HCT116 (cell line): ENCODE data around the gene SYNGR3. TPM values are rescaled to one million over a fixed set of nuclear protein-coding genes. Genes with fewer than 3 reads are reported as not detected.

Experiments used
- ATAC-seq: fragments of 200-7000 bp; cut with Tn5 transposase; 2 replicates; pipeline ENCODE4 v1.9.1; 2020; ENCODE audit warnings: mild to moderate bottlenecking, moderate library complexity
- BruUV-seq: library from RNA; stranded (reverse); fragments of 400-500 nt; replicated peaks from 2 replicates; lab custom pipeline; 2021; lab: Mats Ljungman, UMichigan
- CTCF ChIA-PET: fragments of 300-600 bp; sonication (Branson Sonifier 250); formaldehyde crosslinking; loops from one replicate; lab custom pipeline; 2021; ENCODE audit warnings: antibody characterized with exemption; lab: Charles Lee
- POLR2A ChIA-PET: fragments of 300-600, 350-600 bp; sonication (Branson Sonifier 250); formaldehyde crosslinking; loops from one replicate; lab custom pipeline; 2021; ENCODE audit warnings: antibody characterized with exemption; lab: Charles Lee
- RAD21 ChIA-PET, 2 experiments: fragments of 300-600 bp; sonication (Branson Sonifier 250); formaldehyde crosslinking; loops; one replicate each; lab custom pipeline; 2023; ENCODE audit warnings: low total read pairs in 2 of 2; ENCODE audit not compliant: uncharacterized antibody in 2 of 2, unreplicated experiment in 2 of 2, low non-redundant PET in 1 of 2; lab: Charles Lee
- DNase-seq: peaks from one replicate; pipeline ENCODE4 v3.0.0-alpha.2; 2010; ENCODE audit warnings: low read depth, low spot score
- H2AFZ ChIP-seq: fragments of 200-600 bp; shearing (Covaris generic), sonication (generic); 2 replicates; pipeline ENCODE4 v1.6.1; 2017; ENCODE audit warnings: low read depth, mixed run types, mixed read lengths, antibody characterized with exemption, low read length; ENCODE audit not compliant: poor library complexity, severe bottlenecking
- H3K27ac ChIP-seq: 2 replicates; pipeline ENCODE4 v1.5.1; 2012; ENCODE audit warnings: low read depth, low read length
- H3K27me3 ChIP-seq: fragments of 200-600 bp; sonication (generic); 2 replicates; pipeline ENCODE4 v1.6.1; 2016; ENCODE audit warnings: mixed run types, low read length, mixed read lengths; ENCODE audit not compliant: insufficient read depth
- H3K36me3 ChIP-seq, 2 experiments: fragments of 200-500 bp in 1 of 2; fragments of 200-600 bp in 1 of 2; sonication (Bioruptor generic) in 1 of 2; sonication (generic) in 1 of 2; 2 replicates each; pipeline versions ENCODE4 v1.5.1 to v1.6.1; 2014 to 2016; ENCODE audit warnings: low read length in 2 of 2, inconsistent platforms in 1 of 2, mixed read lengths in 1 of 2, mixed run types in 1 of 2; ENCODE audit not compliant: insufficient read depth in 2 of 2, control insufficient read depth in 1 of 2
- H3K4me1 ChIP-seq, 2 experiments: fragments of 200-600 bp in 1 of 2; sonication (generic) in 1 of 2; 2 replicates each; pipeline versions ENCODE4 v1.5.1 to v1.6.1; 2012 to 2017; ENCODE audit warnings: low read length in 2 of 2, inconsistent platforms in 1 of 2, mild to moderate bottlenecking in 1 of 2, mixed read lengths in 1 of 2, mixed run types in 1 of 2, moderate library complexity in 1 of 2; ENCODE audit not compliant: insufficient read depth in 2 of 2, control insufficient read depth in 1 of 2
- H3K4me2 ChIP-seq: fragments of 200-600 bp; sonication (generic); 2 replicates; pipeline ENCODE4 v1.6.1; 2017; ENCODE audit warnings: mixed run types, low read length, mixed read lengths
- H3K4me3 ChIP-seq, 2 experiments: fragments of 200-600 bp in 1 of 2; sonication (generic) in 1 of 2; replicated peaks in 1 of 2; 2 replicates each; pipeline ENCODE4 v1.5.1; 2011 to 2016; ENCODE audit warnings: low read length in 2 of 2, control low read depth in 1 of 2, low read depth in 1 of 2, mild to moderate bottlenecking in 1 of 2, mixed read lengths in 1 of 2, mixed run types in 1 of 2
- H3K79me2 ChIP-seq: fragments of 200-600 bp; sonication (generic); 2 replicates; pipeline ENCODE4 v1.6.1; 2017; ENCODE audit warnings: mild to moderate bottlenecking, mixed run types, low read length, moderate library complexity, mixed read lengths; ENCODE audit not compliant: insufficient read depth
- H3K9ac ChIP-seq: fragments of 200-600 bp; sonication (generic); 2 replicates; pipeline ENCODE4 v1.6.1; 2016; ENCODE audit warnings: low read length, mixed read lengths
- H3K9me2 ChIP-seq: fragments of 200-600 bp; sonication (generic), shearing (Covaris generic); 2 replicates; pipeline ENCODE4 v1.6.1; 2017; ENCODE audit warnings: mixed run types, mild to moderate bottlenecking, moderate library complexity; ENCODE audit not compliant: insufficient read depth
- H3K9me3 ChIP-seq, 2 experiments: fragments of 200-500 bp in 1 of 2; fragments of 200-600 bp in 1 of 2; sonication (Bioruptor generic) in 1 of 2; sonication (generic) in 1 of 2; 2 replicates each; pipeline ENCODE4 v1.6.1; 2014 to 2017; ENCODE audit warnings: low read length in 2 of 2, mixed read lengths in 2 of 2, inconsistent platforms in 1 of 2, low read depth in 1 of 2, mild to moderate bottlenecking in 1 of 2, mixed run types in 1 of 2, moderate library complexity in 1 of 2; ENCODE audit not compliant: control insufficient read depth in 1 of 2, insufficient read depth in 1 of 2
- H4K20me1 ChIP-seq: fragments of 200-600 bp; sonication (generic), shearing (Covaris generic); 2 replicates; pipeline ENCODE4 v1.6.1; 2017; ENCODE audit warnings: mixed run types, mild to moderate bottlenecking, moderate library complexity; ENCODE audit not compliant: insufficient read depth
- CEBPB ChIP-seq: IDR thresholded peaks from 2 replicates; pipeline ENCODE4 v1.6.1; 2012; ENCODE audit warnings: low read depth
- EGR1 ChIP-seq: IDR thresholded peaks from 2 replicates; pipeline ENCODE4 v1.6.1; 2012; ENCODE audit warnings: low read depth
- ELF1 ChIP-seq: IDR thresholded peaks from 2 replicates; pipeline ENCODE4 v1.6.1; 2012; ENCODE audit warnings: low read depth, borderline replicate concordance
- EZH2phosphoT487 ChIP-seq: fragments of 200-600 bp; IDR thresholded peaks from 2 replicates; pipeline ENCODE4 v1.6.1; 2018; ENCODE audit warnings: antibody characterized with exemption, borderline replicate concordance
- FOSL1 ChIP-seq: IDR thresholded peaks from 2 replicates; pipeline ENCODE4 v1.6.1; 2012; ENCODE audit warnings: low read depth
- JUND ChIP-seq: IDR thresholded peaks from 2 replicates; pipeline ENCODE4 v1.6.1; 2012
- POLR2A ChIP-seq: IDR thresholded peaks from 2 replicates; pipeline ENCODE4 v1.7.0; 2011; ENCODE audit warnings: borderline replicate concordance; ENCODE audit not compliant: insufficient read depth, insufficient read length; ENCODE audit errors: extremely low read depth
- POLR2AphosphoS5 ChIP-seq: IDR thresholded peaks from 2 replicates; pipeline ENCODE4 v1.6.1; 2011; ENCODE audit warnings: mild to moderate bottlenecking, low read depth, low read length, moderate library complexity
- SIN3A ChIP-seq: IDR thresholded peaks from 2 replicates; pipeline ENCODE4 v1.6.1; 2012; ENCODE audit warnings: low read depth
- SP1 ChIP-seq: IDR thresholded peaks from 2 replicates; pipeline ENCODE4 v1.6.1; 2012; ENCODE audit warnings: low read depth
- SRF ChIP-seq: IDR thresholded peaks from 2 replicates; pipeline ENCODE4 v1.6.1; 2012; ENCODE audit warnings: low read depth
- TCF7L2 ChIP-seq: IDR thresholded peaks from 2 replicates; pipeline ENCODE4 v1.7.0; 2011; ENCODE audit warnings: borderline replicate concordance, inconsistent platforms; ENCODE audit not compliant: insufficient read depth, insufficient read length; ENCODE audit errors: extremely low read depth
- ZFX ChIP-seq: fragments of 450-650 bp; IDR thresholded peaks from 2 replicates; pipeline ENCODE4 v1.6.1; 2017
- ZNF274 ChIP-seq: fragments of 200-500 bp; sonication (Bioruptor generic); IDR thresholded peaks from 2 replicates; pipeline ENCODE4 v1.6.1; 2014; ENCODE audit warnings: mild to moderate bottlenecking, low read depth, low read length, inconsistent platforms
- intact Hi-C: fragments of 100-400 bp; cut with micrococcal nuclease; formaldehyde crosslinking; loops from 2 replicates; pipeline ENCODE4 v1.10.0; 2022
- total RNA-seq: library from RNA; stranded (reverse); gene quantifications from one replicate; pipeline ENCODE4 v1.2.1, GENCODE V29; 2021; ENCODE audit not compliant: unreplicated experiment
- TF ChIP-seq, protein P1 (sequence below): IDR thresholded peaks from 2 replicates; pipeline ENCODE4 v1.6.1; 2012; ENCODE audit warnings: low read depth
- TF ChIP-seq, protein P2 (sequence below): IDR thresholded peaks from 2 replicates; pipeline ENCODE4 v1.6.1; 2012
- TF ChIP-seq, protein P3 (sequence below), 3 experiments: fragments of 200-600 bp in 1 of 3; sonication (generic) in 1 of 3; IDR thresholded peaks in 2 of 3; conservative IDR thresholded peaks in 1 of 3; 2 replicates each; pipeline ENCODE4 v1.5.1; 2012 to 2017; ENCODE audit warnings: low read depth in 2 of 3, low read length in 2 of 3, antibody characterized with exemption in 1 of 3, borderline replicate concordance in 1 of 3, control low read depth in 1 of 3, mild to moderate bottlenecking in 1 of 3, mixed read lengths in 1 of 3, mixed run types in 1 of 3, moderate library complexity in 1 of 3; ENCODE audit not compliant: insufficient read depth in 1 of 3
- TF ChIP-seq, protein P4 (sequence below): IDR thresholded peaks from 2 replicates; pipeline ENCODE4 v1.6.1; 2012

The SYNGR3 gene
- total RNA-seq, 1 experiment from 2014 or later: 11.5 TPM

DNA sequence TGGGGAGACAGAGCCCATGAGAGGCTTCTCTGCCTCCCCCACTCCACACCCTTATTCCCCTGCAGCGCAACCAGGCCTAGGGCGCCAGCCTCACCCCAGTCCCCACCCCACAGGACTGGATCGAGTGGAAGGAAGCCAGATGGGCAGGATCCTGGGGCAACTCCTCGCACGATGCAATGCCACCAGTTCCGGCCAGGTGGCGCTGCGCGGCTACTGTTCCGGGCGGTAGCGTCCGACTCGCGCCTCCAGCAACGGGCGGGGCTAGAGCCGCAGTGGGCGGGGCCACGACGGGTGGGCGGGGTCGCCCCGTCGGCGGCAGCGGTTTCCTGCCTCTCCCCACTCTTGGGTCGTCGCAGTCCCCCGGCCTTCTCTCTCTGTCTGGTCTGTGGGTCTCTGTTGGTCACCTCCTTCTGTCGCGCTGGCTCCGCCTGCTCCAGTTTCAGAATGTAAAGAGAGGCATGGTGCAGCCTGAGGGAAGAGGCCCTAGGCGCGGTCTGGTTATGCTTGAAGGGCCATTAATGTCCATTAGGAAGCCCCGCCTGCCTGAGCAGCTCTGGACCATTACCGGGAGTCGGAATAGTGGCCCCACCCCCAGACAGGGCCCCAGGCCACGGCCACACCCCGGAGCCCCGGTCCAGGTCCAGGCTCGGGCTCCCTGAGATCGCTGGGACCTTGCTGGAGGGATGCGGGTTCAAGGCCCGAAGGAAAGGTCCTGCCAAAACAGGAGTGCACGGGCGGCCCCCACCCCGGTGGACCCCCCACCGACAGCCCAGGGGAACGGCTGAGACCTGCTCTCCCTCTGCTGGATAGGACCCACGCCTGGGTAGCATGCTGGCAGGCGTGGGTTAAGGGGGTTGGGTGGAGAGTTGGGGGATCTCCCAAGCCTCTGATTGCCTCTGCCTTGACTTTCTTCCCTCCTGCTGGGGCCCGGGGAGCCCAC, 33.6 kb downstream of the SYNGR3 start:
- ChIA-PET CTCF (interaction anchor here (0.6 to 2.4 kb wide), 13 partner anchors 10 to 132 kb away, joined by 3 to 15 read pairs (median 5); partner anchors contain the start of genes NTHL1, RAB26, TRAF7 and TSC2), RAD21 (interaction anchor here (0.5 to 2.1 kb wide), 5 partner anchors 67 to 125 kb away, joined by 3 to 12 read pairs (median 5); partner anchors contain the start of gene PKD1 (in 1 of the 2))
- ATAC-seq: peak; percentile 64
- TF ChIP-seq JUND (no peak), SRF (no peak), FOSL1 (no peak), EGR1 (no peak), TCF7L2 (no peak), ZNF274 (no peak), SP1 (no peak), POLR2AphosphoS5 (peak; percentile 68), SIN3A (no peak), ELF1 (no peak), CEBPB (no peak), POLR2A (peak; percentile 35), EZH2phosphoT487 (no peak), ZFX (no peak)
- TF ChIP-seq, protein P1, sequence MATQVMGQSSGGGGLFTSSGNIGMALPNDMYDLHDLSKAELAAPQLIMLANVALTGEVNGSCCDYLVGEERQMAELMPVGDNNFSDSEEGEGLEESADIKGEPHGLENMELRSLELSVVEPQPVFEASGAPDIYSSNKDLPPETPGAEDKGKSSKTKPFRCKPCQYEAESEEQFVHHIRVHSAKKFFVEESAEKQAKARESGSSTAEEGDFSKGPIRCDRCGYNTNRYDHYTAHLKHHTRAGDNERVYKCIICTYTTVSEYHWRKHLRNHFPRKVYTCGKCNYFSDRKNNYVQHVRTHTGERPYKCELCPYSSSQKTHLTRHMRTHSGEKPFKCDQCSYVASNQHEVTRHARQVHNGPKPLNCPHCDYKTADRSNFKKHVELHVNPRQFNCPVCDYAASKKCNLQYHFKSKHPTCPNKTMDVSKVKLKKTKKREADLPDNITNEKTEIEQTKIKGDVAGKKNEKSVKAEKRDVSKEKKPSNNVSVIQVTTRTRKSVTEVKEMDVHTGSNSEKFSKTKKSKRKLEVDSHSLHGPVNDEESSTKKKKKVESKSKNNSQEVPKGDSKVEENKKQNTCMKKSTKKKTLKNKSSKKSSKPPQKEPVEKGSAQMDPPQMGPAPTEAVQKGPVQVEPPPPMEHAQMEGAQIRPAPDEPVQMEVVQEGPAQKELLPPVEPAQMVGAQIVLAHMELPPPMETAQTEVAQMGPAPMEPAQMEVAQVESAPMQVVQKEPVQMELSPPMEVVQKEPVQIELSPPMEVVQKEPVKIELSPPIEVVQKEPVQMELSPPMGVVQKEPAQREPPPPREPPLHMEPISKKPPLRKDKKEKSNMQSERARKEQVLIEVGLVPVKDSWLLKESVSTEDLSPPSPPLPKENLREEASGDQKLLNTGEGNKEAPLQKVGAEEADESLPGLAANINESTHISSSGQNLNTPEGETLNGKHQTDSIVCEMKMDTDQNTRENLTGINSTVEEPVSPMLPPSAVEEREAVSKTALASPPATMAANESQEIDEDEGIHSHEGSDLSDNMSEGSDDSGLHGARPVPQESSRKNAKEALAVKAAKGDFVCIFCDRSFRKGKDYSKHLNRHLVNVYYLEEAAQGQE: no peak
- TF ChIP-seq, protein P2, sequence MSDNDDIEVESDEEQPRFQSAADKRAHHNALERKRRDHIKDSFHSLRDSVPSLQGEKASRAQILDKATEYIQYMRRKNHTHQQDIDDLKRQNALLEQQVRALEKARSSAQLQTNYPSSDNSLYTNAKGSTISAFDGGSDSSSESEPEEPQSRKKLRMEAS: no peak
- TF ChIP-seq, protein P3, sequence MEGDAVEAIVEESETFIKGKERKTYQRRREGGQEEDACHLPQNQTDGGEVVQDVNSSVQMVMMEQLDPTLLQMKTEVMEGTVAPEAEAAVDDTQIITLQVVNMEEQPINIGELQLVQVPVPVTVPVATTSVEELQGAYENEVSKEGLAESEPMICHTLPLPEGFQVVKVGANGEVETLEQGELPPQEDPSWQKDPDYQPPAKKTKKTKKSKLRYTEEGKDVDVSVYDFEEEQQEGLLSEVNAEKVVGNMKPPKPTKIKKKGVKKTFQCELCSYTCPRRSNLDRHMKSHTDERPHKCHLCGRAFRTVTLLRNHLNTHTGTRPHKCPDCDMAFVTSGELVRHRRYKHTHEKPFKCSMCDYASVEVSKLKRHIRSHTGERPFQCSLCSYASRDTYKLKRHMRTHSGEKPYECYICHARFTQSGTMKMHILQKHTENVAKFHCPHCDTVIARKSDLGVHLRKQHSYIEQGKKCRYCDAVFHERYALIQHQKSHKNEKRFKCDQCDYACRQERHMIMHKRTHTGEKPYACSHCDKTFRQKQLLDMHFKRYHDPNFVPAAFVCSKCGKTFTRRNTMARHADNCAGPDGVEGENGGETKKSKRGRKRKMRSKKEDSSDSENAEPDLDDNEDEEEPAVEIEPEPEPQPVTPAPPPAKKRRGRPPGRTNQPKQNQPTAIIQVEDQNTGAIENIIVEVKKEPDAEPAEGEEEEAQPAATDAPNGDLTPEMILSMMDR (IDR thresholded peaks at IDR 0.05 in 2 of 3, conservative IDR thresholded peaks at IDR 0.05 in 1 of 3; ENCODE audit: borderline replicate concordance in 1 of 3, insufficient read depth in 1 of 3, low read depth in 2 of 3, low read length in 2 of 3): peak in 2 of 3 experiments; percentile 91 to 92; a peak in 4 of 6 replicates
- TF ChIP-seq, protein P4, sequence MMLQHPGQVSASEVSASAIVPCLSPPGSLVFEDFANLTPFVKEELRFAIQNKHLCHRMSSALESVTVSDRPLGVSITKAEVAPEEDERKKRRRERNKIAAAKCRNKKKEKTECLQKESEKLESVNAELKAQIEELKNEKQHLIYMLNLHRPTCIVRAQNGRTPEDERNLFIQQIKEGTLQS: no peak

More for the DNA sequence above, 33.6 kb downstream of the SYNGR3 start:
- Histone ChIP-seq H3K9ac (peak overlapping the region; percentile 46), H3K79me2 (peaks cover 28% of the 10 kb centered on the region; the same call in 1 of the 2 replicates), H3K4me3 (peak overlapping the region; percentile 36 to 50), H3K9me2 (no peaks in the 10 kb centered on the region), H3K4me1 (peaks cover 42 to 68% of the 10 kb centered on the region in 2 experiments), H3K4me2 (peak overlapping the region; percentile 69), H2AFZ (no peak overlapping the region), H3K36me3 (no peaks in the 10 kb centered on the region), H3K27me3 (no peaks in the 10 kb centered on the region), H4K20me1 (no peaks in the 10 kb centered on the region), H3K27ac (peak overlapping the region; percentile 88), H3K9me3 (no peaks in the 10 kb centered on the region)
- intact Hi-C loops: loop anchor here (1.0 to 10.0 kb wide), 3 partner anchors 67 to 231 kb away; partner anchors contain the start of gene ECI1
- peak; percentile 77 for DNase-seq
- BruUV-seq: no TSS peak
- POLR2A ChIA-PET: interaction anchor here (0.8 to 1.2 kb wide), 6 partner anchors 58 to 132 kb away, joined by 3 to 8 read pairs (median 4); partner anchors contain the start of genes PKD1, RPS2 and TRAF7
